HL-60 (cell line): ENCODE measurements around the gene CLSTN2.

Source experiments
- CTCF ChIP-seq: IDR thresholded peaks from one replicate; pipeline ENCODE4 v1.5.1; 2011; ENCODE audit warnings: low read length, control low read depth, inconsistent platforms; ENCODE audit not compliant: insufficient read depth
- GABPA ChIP-seq: IDR thresholded peaks from 2 replicates; pipeline ENCODE4 v1.6.1; 2012; ENCODE audit warnings: low read depth
- POLR2AphosphoS5 ChIP-seq: IDR thresholded peaks from 2 replicates; pipeline ENCODE4 v1.6.1; 2012; ENCODE audit warnings: low read depth
- REST ChIP-seq: IDR thresholded peaks from 2 replicates; pipeline ENCODE4 v1.6.1; 2012; ENCODE audit warnings: low read depth; ENCODE audit not compliant: insufficient replicate concordance
- SPI1 ChIP-seq: IDR thresholded peaks from 2 replicates; pipeline ENCODE4 v1.6.1; 2012; ENCODE audit warnings: low read depth, mild to moderate bottlenecking, borderline replicate concordance

- TF ChIP-seq CTCF (no peak), GABPA (no peak), POLR2AphosphoS5 (no peak), REST (no peak), SPI1 (no peak)
Measured at GRCh38 chr3:140420621-140421357, 485.8 kb downstream of the CLSTN2 start.
